ENCODE measurements around the gene SLC25A44.

Gene SLC25A44

DNA sequence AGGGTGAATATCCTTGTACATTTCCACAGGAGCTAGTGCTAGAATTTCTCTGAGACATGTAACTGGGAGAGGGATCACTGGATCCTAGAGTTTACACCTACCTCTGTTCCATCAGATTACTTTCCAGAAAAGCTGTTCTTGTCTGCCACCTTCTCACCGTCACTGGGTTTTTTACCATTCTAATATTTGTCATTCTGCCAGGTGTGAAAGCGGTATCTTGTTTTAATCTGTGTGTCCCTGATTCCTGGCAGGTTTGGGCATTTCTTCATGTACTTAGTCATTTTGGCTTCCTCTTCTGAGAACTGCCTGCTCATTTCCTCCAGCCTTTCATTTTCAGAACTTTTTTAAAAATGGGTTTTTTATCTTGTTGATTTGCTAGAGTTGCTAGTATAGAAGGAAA is 24.0 kb downstream of the SLC25A44 start:
- H3K4me2 ChIP-seq (ENCODE audit: low read depth, low read length, poor library complexity, severe bottlenecking) = peak overlapping the region; percentile 29

DNA sequence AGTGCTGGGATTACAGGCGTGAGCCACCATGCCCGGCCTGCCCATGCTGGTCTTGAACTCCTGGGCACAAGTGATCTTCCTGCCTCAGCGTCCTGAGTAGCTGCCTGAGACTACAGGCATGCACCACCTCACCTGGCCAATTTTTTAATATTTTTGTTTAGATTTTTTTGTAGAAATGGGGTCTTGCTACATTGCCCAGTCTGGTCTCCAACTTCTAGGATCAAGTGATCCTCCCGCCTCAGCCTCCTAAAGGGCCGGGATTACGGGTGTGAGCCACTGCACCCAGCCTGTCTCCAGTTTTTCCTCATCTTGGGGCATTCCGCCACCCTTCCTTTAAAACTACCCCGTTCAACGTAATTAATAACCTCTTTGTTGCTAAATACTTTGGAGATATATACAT is 26.3 kb downstream of the SLC25A44 start:
- Histone ChIP-seq H3K36me3 (ENCODE audit: insufficient read depth, low read length) (peaks cover 21% of the 10 kb centered on the region; the same call in 1 of the 2 replicates), H3F3A (ENCODE audit: low read depth) (0 out of 2 replicates have a peak, but pooled peaks cover 3% of the 10 kb centered on the region), H3K9me3 (ENCODE audit: insufficient read depth, low read depth, low read length) (no peaks in the 10 kb centered on the region), H3K9me2 (replicated peaks; ENCODE audit: low read depth, low read length) (no peaks in the 10 kb centered on the region), H3K4me1 (ENCODE audit: insufficient read depth, low read length, poor library complexity, severe bottlenecking) (peaks cover 7% of the 10 kb centered on the region), H3K79me2 (ENCODE audit: insufficient read depth, low read length) (peaks cover 11% of the 10 kb centered on the region; the same call in 1 of the 2 replicates), H4K20me1 (ENCODE audit: insufficient read depth, low read length, poor library complexity, severe bottlenecking) (no peaks in the 10 kb centered on the region), H3K4me3 (ENCODE audit: low read length, poor library complexity, severe bottlenecking) (no peak overlapping the region), H3K9ac (ENCODE audit: low read depth, low read length, poor library complexity, severe bottlenecking) (no peak overlapping the region), H3K4me2 (ENCODE audit: low read depth, low read length, poor library complexity, severe bottlenecking) (no peak overlapping the region), H3K27me3 (ENCODE audit: insufficient read depth, low read length, poor library complexity, severe bottlenecking) (no peaks in the 10 kb centered on the region), H2AFZ (ENCODE audit: low read length) (no peak overlapping the region)
- TF ChIP-seq EZH2phosphoT487 (IDR thresholded peaks at IDR 0.05; ENCODE audit: borderline replicate concordance) = no peak
- TF ChIP-seq, protein P1, sequence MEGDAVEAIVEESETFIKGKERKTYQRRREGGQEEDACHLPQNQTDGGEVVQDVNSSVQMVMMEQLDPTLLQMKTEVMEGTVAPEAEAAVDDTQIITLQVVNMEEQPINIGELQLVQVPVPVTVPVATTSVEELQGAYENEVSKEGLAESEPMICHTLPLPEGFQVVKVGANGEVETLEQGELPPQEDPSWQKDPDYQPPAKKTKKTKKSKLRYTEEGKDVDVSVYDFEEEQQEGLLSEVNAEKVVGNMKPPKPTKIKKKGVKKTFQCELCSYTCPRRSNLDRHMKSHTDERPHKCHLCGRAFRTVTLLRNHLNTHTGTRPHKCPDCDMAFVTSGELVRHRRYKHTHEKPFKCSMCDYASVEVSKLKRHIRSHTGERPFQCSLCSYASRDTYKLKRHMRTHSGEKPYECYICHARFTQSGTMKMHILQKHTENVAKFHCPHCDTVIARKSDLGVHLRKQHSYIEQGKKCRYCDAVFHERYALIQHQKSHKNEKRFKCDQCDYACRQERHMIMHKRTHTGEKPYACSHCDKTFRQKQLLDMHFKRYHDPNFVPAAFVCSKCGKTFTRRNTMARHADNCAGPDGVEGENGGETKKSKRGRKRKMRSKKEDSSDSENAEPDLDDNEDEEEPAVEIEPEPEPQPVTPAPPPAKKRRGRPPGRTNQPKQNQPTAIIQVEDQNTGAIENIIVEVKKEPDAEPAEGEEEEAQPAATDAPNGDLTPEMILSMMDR (conservative IDR thresholded peaks at IDR 0.05; ENCODE audit: low read length) = no peak

More for the DNA sequence above, 24.0 kb downstream of the SLC25A44 start:
- Histone ChIP-seq H3K9me2 (replicated peaks; ENCODE audit: low read depth, low read length) (no peaks in the 10 kb centered on the region), H3K36me3 (ENCODE audit: insufficient read depth, low read length) (peaks cover 11% of the 10 kb centered on the region; the same call in 1 of the 2 replicates), H3F3A (ENCODE audit: low read depth) (0 out of 2 replicates have a peak, but pooled peaks cover 3% of the 10 kb centered on the region), H2AFZ (ENCODE audit: low read length) (no peak overlapping the region), H3K4me1 (ENCODE audit: insufficient read depth, low read length, poor library complexity, severe bottlenecking) (peaks cover 14% of the 10 kb centered on the region), H3K9ac (ENCODE audit: low read depth, low read length, poor library complexity, severe bottlenecking) (no peak overlapping the region), H3K27me3 (ENCODE audit: insufficient read depth, low read length, poor library complexity, severe bottlenecking) (no peaks in the 10 kb centered on the region), H3K4me3 (ENCODE audit: low read length, poor library complexity, severe bottlenecking) (no peak overlapping the region), H4K20me1 (ENCODE audit: insufficient read depth, low read length, poor library complexity, severe bottlenecking) (no peaks in the 10 kb centered on the region), H3K9me3 (ENCODE audit: insufficient read depth, low read depth, low read length) (no peaks in the 10 kb centered on the region), H3K79me2 (ENCODE audit: insufficient read depth, low read length) (peaks cover 30% of the 10 kb centered on the region)
- TF ChIP-seq, protein P1 (conservative IDR thresholded peaks at IDR 0.05; ENCODE audit: low read length) = no peak
- TF ChIP-seq EZH2phosphoT487 (IDR thresholded peaks at IDR 0.05; ENCODE audit: borderline replicate concordance) = no peak

DNA sequence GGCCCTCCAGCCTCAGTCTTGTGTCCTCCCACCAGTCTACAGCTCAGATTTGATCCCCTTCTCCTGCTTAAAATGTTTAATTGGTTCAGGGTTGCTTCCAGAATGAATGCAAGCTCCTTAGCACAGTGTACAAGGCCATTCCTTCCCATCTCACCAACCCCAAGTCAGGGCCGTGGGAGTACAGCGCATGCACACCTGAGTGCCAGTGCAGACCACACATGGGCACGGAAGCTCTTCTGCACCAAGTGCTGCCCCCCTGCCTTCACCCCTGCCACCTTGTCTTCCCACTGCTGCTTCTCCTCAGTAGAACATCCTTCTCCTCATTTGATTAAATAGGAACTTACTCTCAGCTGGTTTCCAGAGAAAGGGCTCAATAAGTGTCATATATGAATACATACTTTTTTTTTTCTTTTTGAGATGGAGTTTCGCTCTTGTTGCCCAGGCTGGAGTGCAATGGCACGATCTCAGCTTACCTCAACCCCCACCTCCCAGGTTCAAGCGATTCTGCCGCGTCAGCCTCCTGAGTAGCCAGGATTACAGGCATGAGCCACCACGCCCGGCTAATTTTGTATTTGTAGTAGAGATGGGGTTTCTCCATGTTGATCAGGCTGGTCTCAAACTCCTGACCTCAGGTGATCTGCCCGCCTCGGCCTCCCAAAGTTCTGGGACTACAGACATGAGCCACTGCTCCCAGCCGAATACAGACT is 28.2 kb downstream of the SLC25A44 start:
- Histone ChIP-seq H3F3A (ENCODE audit: low read depth) (0 out of 2 replicates have a peak, but pooled peaks cover 3% of the 10 kb centered on the region), H3K79me2 (ENCODE audit: insufficient read depth, low read length) (0 out of 2 replicates have a peak, but pooled peaks cover 5% of the 10 kb centered on the region), H3K4me1 (ENCODE audit: insufficient read depth, low read length, poor library complexity, severe bottlenecking) (peaks cover 7% of the 10 kb centered on the region), H3K36me3 (ENCODE audit: insufficient read depth, low read length) (peaks cover 26% of the 10 kb centered on the region; the same call in 1 of the 2 replicates), H3K9ac (ENCODE audit: low read depth, low read length, poor library complexity, severe bottlenecking) (no peak overlapping the region), H4K20me1 (ENCODE audit: insufficient read depth, low read length, poor library complexity, severe bottlenecking) (no peaks in the 10 kb centered on the region), H2AFZ (ENCODE audit: low read length) (no peak overlapping the region), H3K4me2 (ENCODE audit: low read depth, low read length, poor library complexity, severe bottlenecking) (no peak overlapping the region), H3K9me2 (replicated peaks; ENCODE audit: low read depth, low read length) (no peaks in the 10 kb centered on the region), H3K27me3 (ENCODE audit: insufficient read depth, low read length, poor library complexity, severe bottlenecking) (no peaks in the 10 kb centered on the region), H3K9me3 (ENCODE audit: insufficient read depth, low read depth, low read length) (no peaks in the 10 kb centered on the region), H3K4me3 (ENCODE audit: low read length, poor library complexity, severe bottlenecking) (no peak overlapping the region)
- TF ChIP-seq EZH2phosphoT487 (IDR thresholded peaks at IDR 0.05; ENCODE audit: borderline replicate concordance) = no peak
